C4-2B (cell line): Measurements from ENCODE around the gene TFDP1.

Experiments
- H3K27ac ChIP-seq: fragments of 450-650 bp; 2 replicates; pipeline ENCODE4 v1.5.1; 2017
- CTCF ChIP-seq: fragments of 450-650 bp; conservative IDR thresholded peaks from 2 replicates; pipeline ENCODE4 v1.5.1; 2017; ENCODE audit warnings: mild to moderate bottlenecking
- ZFX ChIP-seq: fragments of 450-650 bp; IDR thresholded peaks from 2 replicates; pipeline ENCODE4 v1.6.1; 2017

Gene TFDP1

GRCh38 chr13:113666951-113667701 lies 82.6 kb downstream of the TFDP1 start, which contains the start of gene GRK1:
Gene GRK1 (plus strand): TSS chr13:113667219. CDS start chr13:113667387, 168 bp downstream.
- no peak for TF ChIP-seq ZFX

GRCh38 chr13:113667771-113668490 lies 83.4 kb downstream of the TFDP1 start:
- TF ChIP-seq ZFX (no peak), CTCF (no peak)
- H3K27ac ChIP-seq = no peak overlapping the region

More at GRCh38 chr13:113666951-113667701, 82.6 kb downstream of the TFDP1 start, which contains the start of gene GRK1:
- H3K27ac ChIP-seq = no peak within 1 kb of the TSS

GRCh38 chr13:113668491-113668971 lies 84.0 kb downstream of the TFDP1 start:
- TF ChIP-seq ZFX (no peak), CTCF (no peak)

GRCh38 chr13:113669231-113669754 lies 84.7 kb downstream of the TFDP1 start:
- H3K27ac ChIP-seq = no peak overlapping the region
- no peak for TF ChIP-seq ZFX
- no peak for TF ChIP-seq CTCF

More at GRCh38 chr13:113668491-113668971, 84.0 kb downstream of the TFDP1 start:
- no peak overlapping the region for H3K27ac ChIP-seq

GRCh38 chr13:113669755-113670341 lies 85.3 kb downstream of the TFDP1 start:
- H3K27ac ChIP-seq = no peak overlapping the region

GRCh38 chr13:113670541-113670940 lies 86.0 kb downstream of the TFDP1 start:
- TF ChIP-seq CTCF (no peak), ZFX (no peak)
- no peak overlapping the region for H3K27ac ChIP-seq

More at GRCh38 chr13:113669755-113670341, 85.3 kb downstream of the TFDP1 start:
- TF ChIP-seq CTCF = no peak
- no peak for TF ChIP-seq ZFX

GRCh38 chr13:113671066-113672001 lies 86.8 kb downstream of the TFDP1 start:
- TF ChIP-seq ZFX = no peak

More at GRCh38 chr13:113671066-113672001, 86.8 kb downstream of the TFDP1 start:
- no peak overlapping the region for H3K27ac ChIP-seq
